SK-MEL-5 (cell line): ENCODE measurements around the gene SHC4. TPM values are rescaled to one million over a fixed set of nuclear protein-coding genes. Genes with fewer than 3 reads are reported as not detected.
"Not testable (repeated sequence)": the region's sequence is repeated elsewhere in the genome, so short reads cannot be mapped to it uniquely, and the experiment has no call there.

Experiments used
- DNase-seq: peaks from one replicate; pipeline ENCODE4 v3.0.0-alpha.2; 2016; ENCODE audit warnings: low read depth, low spot score
- in situ Hi-C: cut with HindIII; loops from 2 replicates; pipeline ENCODE4 v1.10.0; 2016; ENCODE audit warnings: low sequenced_read_pairs, high pct_unique_total_duplicates, low pct_unique_long_range_greater_than_20kb
- total RNA-seq: library from RNA; depleted of rRNA; stranded (reverse); fragments of >200 nt; shearing (Covaris generic); gene quantifications from 2 replicates; pipeline ENCODE4 v1.2.3, GENCODE V29; 2014

The SHC4 gene
- total RNA-seq, 1 experiment from 2014 or later: 21.3 TPM

DNA sequence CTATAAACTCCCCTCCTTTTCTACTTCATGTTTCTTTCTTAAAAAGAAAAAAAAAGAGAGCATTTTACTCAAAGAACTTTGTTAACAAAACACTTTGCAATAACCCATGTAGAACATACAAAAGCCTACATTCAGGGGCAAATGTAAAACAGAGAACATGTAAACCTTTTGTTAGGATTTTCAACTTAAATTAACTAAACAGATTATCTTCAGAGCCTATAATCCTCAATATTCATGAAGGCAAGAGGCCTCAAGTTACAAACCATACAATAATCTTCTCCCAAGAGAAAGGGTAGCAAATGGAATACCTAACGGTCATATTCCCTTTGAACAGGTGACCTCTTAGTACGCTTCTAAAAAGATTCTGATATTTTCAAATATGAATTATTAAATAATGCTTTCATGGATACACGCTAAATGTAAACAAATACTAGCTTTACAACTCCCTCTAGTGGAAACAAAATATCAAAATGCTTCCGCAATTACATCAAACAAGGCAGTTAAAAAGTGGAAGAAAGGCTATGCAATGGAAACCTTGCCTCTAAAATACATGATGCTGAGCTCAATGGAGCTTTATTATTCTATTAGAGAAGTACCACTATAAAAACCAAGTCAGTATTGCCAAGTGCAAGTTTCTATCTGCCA is 162.8 kb downstream of the SHC4 start:
- peak; percentile 57 for DNase-seq
- in situ Hi-C loops: no loop called here

DNA sequence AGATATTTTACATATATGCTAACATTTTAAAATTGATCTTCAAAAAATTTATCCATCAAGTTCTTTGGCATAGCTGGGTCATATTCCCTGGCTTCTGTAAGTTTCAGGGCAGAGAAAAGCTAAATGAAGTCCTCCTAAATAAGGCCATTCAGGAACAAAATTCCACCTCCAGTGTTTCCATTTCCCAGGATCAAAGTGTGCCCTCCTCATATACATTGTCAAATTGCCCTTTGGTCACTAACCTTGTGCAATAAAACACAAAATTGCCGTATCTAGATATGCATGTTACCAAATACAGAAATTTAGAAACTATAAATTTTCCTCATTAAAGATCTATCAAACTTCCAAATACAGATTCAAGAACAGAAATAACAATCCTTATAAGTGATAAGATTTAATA is 163.5 kb downstream of the SHC4 start:
- DNase-seq: no peak
- in situ Hi-C loops: no loop called here

DNA sequence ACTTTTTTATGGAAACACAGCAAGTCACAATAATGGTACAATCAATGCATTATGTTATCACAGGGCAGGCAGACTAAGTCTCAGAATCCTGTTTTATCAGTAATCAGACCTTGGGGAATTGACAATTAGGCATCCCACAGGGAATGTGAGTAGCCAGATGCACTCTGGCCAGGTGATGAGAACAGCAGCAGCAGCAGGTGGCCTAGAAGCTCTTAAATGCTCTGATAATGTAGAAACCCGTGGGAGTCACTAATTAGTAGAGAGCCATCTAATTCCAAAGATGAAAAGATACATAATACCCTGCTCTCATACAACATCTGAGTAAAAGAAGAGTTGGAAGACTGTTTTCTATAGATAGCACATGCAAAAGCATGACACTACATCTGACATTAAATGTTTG is 165.4 kb downstream of the SHC4 start:
- in situ Hi-C loops: no loop called here
- no peak for DNase-seq

DNA sequence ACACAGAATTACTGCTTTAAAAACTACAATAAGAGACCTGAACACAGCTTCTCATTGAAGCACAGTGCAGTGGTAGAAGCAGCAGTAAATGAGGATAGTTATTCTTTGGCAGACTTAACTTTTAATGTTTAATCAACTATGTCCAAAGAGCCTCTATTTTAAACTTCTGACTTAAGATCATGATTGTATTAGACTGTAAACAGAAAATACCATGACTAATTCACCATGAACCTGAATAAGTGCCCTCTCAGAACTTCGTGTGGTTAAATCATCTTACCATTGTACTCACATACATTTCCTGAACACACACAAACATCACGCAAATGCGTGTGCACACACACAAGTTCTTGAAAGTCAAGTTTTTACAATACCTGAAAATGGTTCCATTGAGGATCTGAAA is 166.8 kb downstream of the SHC4 start:
- in situ Hi-C loops: no loop called here
- no peak for DNase-seq

DNA sequence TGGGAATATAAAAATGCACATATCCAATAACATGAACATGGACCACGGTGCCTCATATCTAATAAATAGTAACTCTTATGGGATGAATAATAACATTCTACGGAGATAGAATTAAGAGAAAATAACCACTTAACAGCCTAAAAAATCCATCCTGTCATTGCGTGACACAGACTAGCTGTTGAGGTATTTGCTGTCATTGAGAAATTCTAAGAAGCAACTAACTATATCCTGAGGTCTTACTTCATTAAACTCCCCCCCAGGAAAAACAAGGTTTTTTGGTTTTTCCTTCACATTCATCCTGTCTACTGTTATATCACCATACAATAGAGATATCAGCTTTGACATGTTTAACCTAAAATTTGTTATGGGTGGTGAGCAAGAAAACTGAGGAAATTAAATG is 167.2 kb downstream of the SHC4 start:
- DNase-seq: no peak

DNA sequence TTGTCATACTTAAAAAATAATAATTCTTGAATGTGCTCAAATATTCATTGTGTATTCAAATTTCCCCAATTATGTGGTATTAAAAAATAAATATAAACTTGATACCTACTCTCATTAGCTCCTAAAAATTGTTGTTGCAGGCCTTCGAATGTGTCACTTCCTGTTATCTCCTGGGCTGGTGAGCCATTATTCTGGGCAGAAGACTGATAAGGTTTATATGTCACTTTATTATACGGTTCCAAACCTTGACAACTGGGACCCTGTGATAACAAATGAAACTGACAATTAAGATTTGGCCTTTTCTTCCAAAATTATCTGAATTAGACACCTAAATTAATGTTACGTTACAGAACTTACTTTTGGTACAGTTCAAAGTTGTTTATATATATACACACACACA is 167.8 kb downstream of the SHC4 start:
- in situ Hi-C loops: no loop called here
- DNase-seq: no peak

More for the DNA sequence above, 167.2 kb downstream of the SHC4 start:
- in situ Hi-C loops: no loop called here

DNA sequence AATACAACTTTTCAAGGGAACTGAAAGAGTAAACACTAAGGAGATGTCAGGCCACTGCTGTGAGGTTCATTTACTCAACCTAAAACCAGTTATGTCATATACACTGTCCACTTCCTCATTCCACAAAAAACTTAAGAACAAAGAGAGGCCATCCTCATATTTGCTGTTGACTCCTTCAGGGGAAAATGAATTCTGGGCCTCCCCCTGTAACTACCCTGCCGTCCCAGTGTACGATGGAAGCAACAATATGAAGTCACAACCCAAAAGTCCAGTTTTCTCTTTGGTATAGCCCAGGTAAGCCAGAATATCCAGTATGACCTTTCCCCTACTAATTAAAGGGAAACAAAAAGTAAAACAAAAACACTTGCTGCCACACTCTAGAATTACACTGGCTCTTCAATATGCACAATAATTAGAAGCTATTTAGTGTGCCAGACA is 169.0 kb downstream of the SHC4 start:
- no peak for DNase-seq
- in situ Hi-C loops: no loop called here

DNA sequence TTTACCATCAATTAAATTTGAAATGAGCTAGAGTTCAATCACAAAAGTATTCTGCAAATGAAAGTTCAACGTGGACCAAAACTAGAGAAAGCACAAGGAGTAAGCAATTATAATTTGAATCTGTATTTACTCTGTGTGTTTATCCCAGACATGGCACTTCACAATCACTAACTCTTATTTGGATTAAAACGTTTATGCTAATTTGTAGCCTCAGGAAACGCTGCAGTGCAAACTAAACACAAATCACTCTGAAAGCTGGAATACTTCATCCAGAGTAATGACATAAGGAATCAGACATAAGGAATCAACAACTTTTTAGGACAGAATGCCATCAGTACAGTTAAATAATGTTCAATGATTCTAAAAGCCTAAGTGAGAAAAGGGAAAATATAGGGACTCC is 171.3 kb downstream of the SHC4 start:
- no peak for DNase-seq
- in situ Hi-C loops: no loop called here

DNA sequence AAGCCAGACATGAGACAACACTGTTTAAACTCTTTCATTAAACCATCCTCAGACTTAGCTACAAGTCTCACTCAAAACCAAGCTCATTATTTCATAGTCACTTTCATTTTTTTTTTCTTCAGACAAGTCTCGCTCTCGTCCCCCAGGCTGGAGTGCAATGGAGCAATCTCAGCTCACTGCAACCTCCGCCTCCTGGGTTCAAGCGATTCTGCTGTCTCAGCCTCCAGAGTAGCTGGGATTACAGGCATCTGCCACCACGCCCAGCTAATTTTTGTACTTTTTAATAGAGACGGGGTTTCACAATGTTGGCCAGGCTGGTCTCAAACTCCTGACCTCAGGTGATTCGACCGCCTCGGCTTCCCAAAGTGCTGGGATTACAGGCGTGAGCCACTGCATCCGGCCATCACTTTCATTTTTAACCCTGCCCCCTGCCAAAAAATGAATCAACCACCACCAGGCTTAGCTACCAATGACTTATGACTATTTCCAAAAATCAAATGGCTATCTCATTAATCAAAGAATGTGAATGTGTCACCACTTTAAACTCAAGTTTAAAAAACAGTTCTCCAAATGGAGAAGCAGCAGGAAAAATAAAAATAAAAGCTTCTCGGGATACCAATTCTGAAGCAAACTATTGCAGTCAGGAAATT is 173.1 kb downstream of the SHC4 start:
- in situ Hi-C loops, DNase-seq: not testable (repeated sequence)

DNA sequence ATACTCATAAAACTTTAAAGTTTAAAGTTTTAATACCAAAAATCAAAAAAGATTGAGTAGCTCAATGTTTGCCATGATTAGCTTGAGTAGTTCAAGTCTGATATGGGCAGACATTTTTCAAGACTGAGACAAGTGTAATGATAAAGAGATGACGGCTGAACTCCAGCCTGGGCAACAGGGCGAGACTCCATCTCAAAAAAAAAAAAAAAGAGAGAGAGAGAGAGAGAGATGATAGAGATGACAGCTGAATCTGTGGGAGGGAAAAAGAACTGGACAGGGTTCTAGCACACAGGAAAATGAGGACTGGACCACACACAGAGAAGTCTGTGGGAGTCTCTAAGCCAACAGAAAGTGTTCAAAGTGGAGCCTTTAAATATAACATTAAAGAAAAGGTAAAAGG is 178.0 kb downstream of the SHC4 start:
- DNase-seq: no peak
- in situ Hi-C loops: no loop called here

DNA sequence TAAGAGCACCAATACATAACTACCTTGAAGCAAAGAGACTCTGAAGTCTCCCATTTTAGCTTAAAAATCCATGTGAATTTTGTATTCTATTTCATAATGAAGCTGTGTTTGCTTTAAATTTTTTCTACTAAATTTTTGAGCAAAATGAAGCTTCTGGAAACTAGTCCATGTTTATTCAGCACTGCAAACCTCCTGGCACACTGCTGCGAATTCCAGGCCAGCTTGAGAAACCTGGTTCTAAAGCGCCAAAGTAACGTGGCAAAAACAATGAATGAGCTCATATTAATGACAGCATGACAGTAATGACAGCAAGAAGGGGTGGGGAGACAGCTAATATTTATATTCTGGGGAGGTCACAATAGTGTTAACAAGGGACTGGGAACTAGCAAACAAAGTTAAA is 178.5 kb downstream of the SHC4 start:
- no peak for DNase-seq
- in situ Hi-C loops: no loop called here

DNA sequence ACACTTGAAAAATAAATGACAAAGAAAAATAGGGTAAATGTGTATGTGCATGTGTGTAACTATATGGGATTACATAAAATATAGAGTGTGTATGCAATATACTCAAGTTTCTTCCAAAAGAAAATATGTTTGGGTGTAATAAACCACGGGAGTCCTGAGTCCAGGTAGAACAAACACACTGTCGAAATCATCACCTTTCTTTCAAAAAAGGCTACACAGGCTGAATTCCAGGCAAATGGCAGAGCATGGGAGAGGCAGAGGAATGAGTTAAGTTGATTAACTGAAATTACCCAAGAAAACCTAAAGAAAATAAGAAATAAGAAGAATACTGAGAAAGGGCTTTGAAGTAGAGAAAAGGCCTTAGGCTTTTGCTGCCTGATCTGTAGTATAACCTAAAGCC is 179.0 kb downstream of the SHC4 start:
- in situ Hi-C loops: no loop called here
- DNase-seq: no peak

DNA sequence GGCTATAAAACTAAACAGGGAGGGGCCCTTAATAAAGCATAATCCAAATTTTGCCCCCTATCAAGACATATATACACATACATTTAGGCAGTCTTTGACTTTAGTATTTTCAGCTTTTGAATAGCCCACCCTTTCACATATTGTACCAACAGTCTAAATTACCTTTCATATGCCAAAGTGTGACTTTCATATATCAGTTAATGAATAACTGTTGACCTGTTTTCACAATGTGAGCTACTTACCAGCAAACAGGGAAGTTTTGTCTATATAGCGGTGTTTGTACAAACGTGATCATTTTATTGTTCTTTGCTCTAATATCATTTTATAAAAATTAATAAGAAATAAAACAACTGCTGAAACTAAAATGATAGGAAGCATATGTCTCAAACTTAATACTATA is 180.8 kb downstream of the SHC4 start:
- no peak for DNase-seq

DNA sequence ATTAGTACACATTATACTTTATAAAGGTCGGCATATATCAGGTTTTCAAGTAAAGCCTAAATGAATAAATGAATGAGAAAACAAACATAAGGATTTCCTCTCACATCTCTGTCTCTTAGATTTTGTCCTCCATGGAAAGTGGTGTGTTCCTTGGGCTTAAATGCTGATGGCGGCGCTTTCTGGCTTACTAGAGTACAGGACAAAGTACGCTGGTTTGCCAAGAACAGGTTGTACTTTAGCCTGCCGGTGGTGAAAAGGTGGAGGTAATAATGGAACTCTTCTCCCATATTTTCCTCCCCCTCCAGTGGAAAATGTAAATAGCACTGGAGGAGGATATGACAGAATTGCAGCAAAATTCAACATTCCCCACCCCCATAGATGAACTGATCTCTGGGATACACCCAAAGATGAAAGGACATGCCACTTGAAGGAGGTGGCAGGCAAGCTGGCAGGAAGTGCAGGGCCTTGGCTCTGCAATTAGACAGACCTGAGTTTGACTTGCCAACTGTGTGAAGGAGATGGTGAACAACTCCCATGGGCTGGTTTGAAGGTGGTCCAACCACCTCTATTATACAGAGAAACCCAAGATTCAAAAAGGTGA is 182.1 kb downstream of the SHC4 start:
- in situ Hi-C loops: no loop called here
- no peak for DNase-seq

More for the DNA sequence above, 180.8 kb downstream of the SHC4 start:
- in situ Hi-C loops: no loop called here

DNA sequence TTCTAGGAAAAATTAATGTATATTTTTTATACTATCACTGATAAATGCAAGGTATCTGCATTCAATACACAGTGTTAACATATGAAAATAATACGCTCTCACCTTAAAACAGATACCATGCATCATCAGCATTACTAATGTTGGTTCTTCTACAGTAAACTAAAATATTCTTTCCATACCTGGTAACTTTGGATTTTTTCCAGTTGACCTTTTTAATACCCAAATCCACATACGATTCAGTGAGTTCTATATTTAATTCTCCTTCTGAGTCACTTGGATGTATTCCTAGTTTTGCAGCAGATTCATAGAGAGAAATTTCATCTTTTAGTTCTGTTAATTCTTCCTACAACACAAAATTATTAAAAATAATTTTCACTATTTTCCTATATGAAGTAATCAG is 182.7 kb downstream of the SHC4 start:
- no peak for DNase-seq
- in situ Hi-C loops: no loop called here

DNA sequence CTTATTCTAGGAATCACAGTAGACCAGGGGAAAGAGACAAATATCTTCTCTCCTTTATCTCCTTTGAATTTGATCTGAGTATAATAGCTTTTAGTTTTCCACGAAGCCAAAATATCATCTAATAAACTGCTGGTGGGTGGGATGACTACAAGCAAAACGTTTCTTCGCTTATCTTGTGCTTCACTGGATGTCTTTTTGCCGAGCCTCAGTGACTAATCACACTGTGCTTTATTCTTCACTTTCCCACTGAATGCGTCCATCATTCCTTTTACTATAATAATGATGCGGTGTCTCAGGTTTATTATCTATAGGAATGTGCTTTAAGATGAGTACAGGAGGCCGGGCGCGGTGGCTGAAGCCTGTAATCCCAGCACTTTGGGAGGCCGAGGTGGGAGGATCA is 185.4 kb downstream of the SHC4 start:
- DNase-seq: no peak
- in situ Hi-C loops: no loop called here

DNA sequence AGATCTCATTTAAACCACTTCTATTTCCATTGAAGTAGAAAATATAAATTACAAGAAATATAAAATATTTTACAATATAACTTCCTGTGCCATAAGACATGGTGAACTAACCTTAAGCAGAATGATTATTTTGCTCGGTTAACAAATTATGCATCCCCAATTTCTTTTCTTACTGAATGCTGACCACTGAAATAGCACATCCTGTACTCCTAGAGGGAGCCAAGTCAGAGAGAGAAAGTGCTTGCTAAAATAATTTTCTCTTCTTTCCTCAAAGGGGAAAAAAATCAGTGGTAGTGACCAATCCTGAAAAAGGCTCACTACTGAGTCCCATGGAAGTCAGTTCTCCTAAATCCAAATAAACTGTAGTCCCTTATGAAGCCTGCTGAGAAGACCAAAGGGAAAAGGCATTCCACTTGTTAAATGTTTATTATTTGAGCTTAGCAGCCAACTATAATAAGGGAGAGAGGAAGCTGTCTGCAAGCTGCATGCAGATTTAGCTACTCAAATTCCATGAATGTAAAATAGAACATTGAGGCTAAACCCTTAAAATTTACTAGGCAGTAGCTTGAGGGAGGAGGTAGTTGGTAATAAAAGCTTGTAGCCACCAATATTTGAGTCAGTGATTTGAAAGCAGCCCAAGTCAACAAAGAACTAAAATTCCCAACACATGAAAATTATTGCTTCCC is 185.9 kb downstream of the SHC4 start:
- no peak for DNase-seq
- in situ Hi-C loops: no loop called here

DNA sequence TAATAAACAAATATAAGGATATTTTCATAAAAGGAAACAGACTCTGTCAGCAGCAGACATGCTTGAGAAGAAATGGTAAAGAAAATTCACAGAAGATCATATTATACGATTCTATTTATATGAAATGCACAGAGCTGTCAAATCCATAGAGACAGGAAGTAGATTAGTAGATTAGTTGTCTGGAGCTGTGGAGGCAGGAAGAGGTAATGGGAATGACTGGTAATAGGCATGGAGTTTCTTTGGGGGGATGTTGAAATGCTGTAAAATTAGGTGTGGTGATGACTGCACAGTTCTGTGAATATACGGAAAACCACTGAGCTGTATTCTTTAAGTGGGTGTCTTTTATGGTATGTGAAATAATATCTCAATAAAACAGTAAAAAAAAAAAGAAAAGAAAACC is 188.2 kb downstream of the SHC4 start:
- DNase-seq: no peak
- in situ Hi-C loops: no loop called here

DNA sequence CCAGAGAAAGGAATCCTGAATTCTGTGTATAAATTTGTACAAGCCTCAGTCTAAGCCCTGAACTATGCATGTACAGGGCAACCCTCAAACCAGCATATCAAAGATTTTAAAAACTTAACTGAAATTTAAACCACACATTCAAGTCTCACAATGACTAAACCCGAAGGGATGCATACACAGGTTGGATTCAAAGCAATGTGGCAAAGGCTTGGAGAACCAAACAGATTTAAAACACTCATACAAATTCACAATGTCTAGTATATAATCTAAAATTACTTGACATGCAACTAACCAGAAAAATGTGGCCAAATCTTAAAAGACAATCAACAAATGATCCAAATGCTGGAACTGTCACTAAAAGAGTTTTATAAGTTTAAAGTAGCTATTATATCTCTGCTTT is 189.2 kb downstream of the SHC4 start:
- DNase-seq: no peak
- in situ Hi-C loops: no loop called here
